HepG2 (cell line): ENCODE data around the gene ENPP7. TPM values are rescaled to one million over a fixed set of nuclear protein-coding genes. Genes with fewer than 3 reads are reported as not detected.

Experiments used
- AGO2 ChIP-seq: fragments of 200-400 bp; formaldehyde crosslinking; optimal IDR thresholded peaks from 2 replicates; pipeline ENCODE3; 2017; ENCODE audit warnings: mild to moderate bottlenecking, low read depth, low read length, moderate library complexity
- AKAP8 ChIP-seq: sonication (generic); formaldehyde crosslinking; IDR thresholded peaks from 2 replicates; pipeline ENCODE4 v1.5.1; 2020; ENCODE audit warnings: mild to moderate bottlenecking, missing genetic modification reagents
- ATF7 ChIP-seq, 2 experiments: fragments of 450-650 bp in 1 of 2; sonication (generic) in 1 of 2; formaldehyde crosslinking in 1 of 2; IDR thresholded peaks; 2 replicates each; pipeline versions ENCODE4 v1.4.0 to v1.6.1; 2016 to 2020; ENCODE audit warnings: antibody characterized with exemption in 1 of 2, mild to moderate bottlenecking in 1 of 2, missing genetic modification reagents in 1 of 2
- CCDC6 ChIP-seq: sonication (generic); formaldehyde crosslinking; IDR thresholded peaks from 2 replicates; pipeline ENCODE4 v1.8.1; 2022; ENCODE audit warnings: mild to moderate bottlenecking, missing genetic modification reagents, moderate library complexity
- DPF2 ChIP-seq: sonication (generic); formaldehyde crosslinking; IDR thresholded peaks from 2 replicates; pipeline ENCODE4 v1.4.0; 2020; ENCODE audit warnings: mild to moderate bottlenecking, low read depth, missing genetic modification reagents, borderline replicate concordance
- ERF ChIP-seq: IDR thresholded peaks from 2 replicates; pipeline ENCODE4 v1.6.1; 2018; ENCODE audit warnings: missing biosample characterization, missing genetic modification reagents
- FOXP1 ChIP-seq, 2 experiments: fragments of 450-650 bp in 1 of 2; IDR thresholded peaks; 2 replicates each; pipeline ENCODE4 v1.6.1; 2017 to 2018; ENCODE audit warnings: antibody characterized with exemption in 1 of 2
- GATA4 ChIP-seq: sonication (generic); IDR thresholded peaks from 2 replicates; pipeline ENCODE4 v1.6.1; 2016; ENCODE audit warnings: antibody characterized with exemption, low read depth, borderline replicate concordance
- GTF2F1 ChIP-seq: fragments of 150-350 bp; IDR thresholded peaks from 2 replicates; pipeline ENCODE4 v1.6.1; 2014; ENCODE audit warnings: low read length
- IKZF4 ChIP-seq: sonication (generic); formaldehyde crosslinking; IDR thresholded peaks from 2 replicates; pipeline ENCODE4 v1.5.1; 2020; ENCODE audit warnings: borderline replicate concordance, mild to moderate bottlenecking, low read depth, missing genetic modification reagents; ENCODE audit errors: not compliant biosample characterization
- KLF11 ChIP-seq: IDR thresholded peaks from 2 replicates; pipeline ENCODE4 v1.6.1; 2016; ENCODE audit warnings: missing compliant biosample characterization
- MTA1 ChIP-seq: sonication (generic); formaldehyde crosslinking; IDR thresholded peaks from 2 replicates; pipeline ENCODE4 v1.4.0; 2020; ENCODE audit warnings: missing genetic modification reagents, mild to moderate bottlenecking, borderline replicate concordance
- NFE2L1 ChIP-seq: sonication (generic); formaldehyde crosslinking; IDR thresholded peaks from 2 replicates; pipeline ENCODE4 v1.4.0; 2020; ENCODE audit warnings: missing genetic modification reagents, mild to moderate bottlenecking, borderline replicate concordance
- POLR2AphosphoS5 ChIP-seq: IDR thresholded peaks from 2 replicates; pipeline ENCODE4 v1.6.1; 2012; ENCODE audit warnings: low read depth, low read length
- REPIN1 ChIP-seq: sonication (generic); formaldehyde crosslinking; IDR thresholded peaks from 2 replicates; pipeline ENCODE4 v1.8.0; 2022; ENCODE audit warnings: missing genetic modification reagents, low read depth, mild to moderate bottlenecking, borderline replicate concordance
- RORA ChIP-seq: sonication (generic); formaldehyde crosslinking; IDR thresholded peaks from 2 replicates; pipeline ENCODE4 v1.5.0; 2020; ENCODE audit warnings: mild to moderate bottlenecking, missing genetic modification reagents, moderate library complexity
- TBP ChIP-seq: sonication (generic); formaldehyde crosslinking; IDR thresholded peaks from 2 replicates; pipeline ENCODE4 v1.5.0; 2020; ENCODE audit warnings: missing genetic modification reagents
- ZBTB7B ChIP-seq: sonication (generic); formaldehyde crosslinking; IDR thresholded peaks from 2 replicates; pipeline ENCODE4 v1.4.0; 2020; ENCODE audit warnings: missing genetic modification reagents
- ZC3H13 ChIP-seq: sonication (generic); formaldehyde crosslinking; IDR thresholded peaks from 2 replicates; pipeline ENCODE4 v1.8.1; 2023; ENCODE audit warnings: mild to moderate bottlenecking, missing genetic modification reagents, moderate library complexity
- ZNF256 ChIP-seq: sonication (generic); formaldehyde crosslinking; conservative IDR thresholded peaks from 2 replicates; pipeline ENCODE4 v1.4.0; 2020; ENCODE audit warnings: missing genetic modification reagents
- ZNF652 ChIP-seq: IDR thresholded peaks from 2 replicates; pipeline ENCODE4 v1.6.1; 2016; ENCODE audit warnings: low read depth, borderline replicate concordance
- ZNF709 ChIP-seq: sonication (generic); formaldehyde crosslinking; IDR thresholded peaks from 2 replicates; pipeline ENCODE4 v1.5.0; 2020; ENCODE audit warnings: mild to moderate bottlenecking, missing genetic modification reagents
- ZNF75D ChIP-seq: sonication (generic); formaldehyde crosslinking; IDR thresholded peaks from 2 replicates; pipeline ENCODE4 v1.8.1; 2023; ENCODE audit warnings: missing genetic modification reagents, mild to moderate bottlenecking, borderline replicate concordance
- ZNF83 ChIP-seq: sonication (generic); formaldehyde crosslinking; IDR thresholded peaks from 2 replicates; pipeline ENCODE4 v1.4.0; 2020; ENCODE audit warnings: missing genetic modification reagents, mild to moderate bottlenecking, borderline replicate concordance
- ZNF879 ChIP-seq: sonication (generic); formaldehyde crosslinking; IDR thresholded peaks from 2 replicates; pipeline ENCODE4 v1.8.1; 2023; ENCODE audit warnings: missing genetic modification reagents
- polyA plus RNA-seq, 8 experiments: library from polyadenylated mRNA; depleted of rRNA in 3 of 8; stranded (reverse) in 7 of 8; unstranded in 1 of 8; fragments of >200 nt; fragmentation: Illumina TruSeq in 4 of 8; extraction: Trizol in 4 of 8; gene quantifications; 2 replicates each; pipeline versions ENCODE4 v1.2.1 to v1.2.3, GENCODE V29; 2011 to 2016; ENCODE audit warnings: low read depth in 4 of 8, missing spikeins in 1 of 8, mixed read lengths in 1 of 8; ENCODE audit not compliant: insufficient read depth in 1 of 8
- total RNA-seq, 5 experiments: library from RNA; depleted of rRNA; stranded (reverse); fragments of >200 nt; fragmentation: Illumina TruSeq; extraction: Trizol; gene quantifications; 2 replicates each; pipeline ENCODE4 v1.2.3, GENCODE V29; 2016; ENCODE audit warnings: low read depth in 1 of 5
- TF ChIP-seq, protein P1 (sequence below): sonication (generic); formaldehyde crosslinking; IDR thresholded peaks from 2 replicates; pipeline ENCODE4 v1.8.1; 2023; ENCODE audit warnings: mild to moderate bottlenecking, inconsistent platforms, moderate library complexity, missing genetic modification reagents, borderline replicate concordance
- TF ChIP-seq, protein P2 (sequence below): sonication (generic); formaldehyde crosslinking; IDR thresholded peaks from 2 replicates; pipeline ENCODE4 v1.4.0; 2020; ENCODE audit warnings: mild to moderate bottlenecking, missing genetic modification reagents
- TF ChIP-seq, protein P3 (sequence below): sonication (generic); formaldehyde crosslinking; IDR thresholded peaks from 2 replicates; pipeline ENCODE4 v1.9.0; 2022; ENCODE audit warnings: missing genetic modification reagents, mild to moderate bottlenecking, borderline replicate concordance

ENPP7 gene
- total and polyA plus RNA-seq, 2 of the 13 experiments (the other 11 are each of a cell fraction or from before 2014, with no cell fraction given) = 1.1 to 2.2 TPM

DNA sequence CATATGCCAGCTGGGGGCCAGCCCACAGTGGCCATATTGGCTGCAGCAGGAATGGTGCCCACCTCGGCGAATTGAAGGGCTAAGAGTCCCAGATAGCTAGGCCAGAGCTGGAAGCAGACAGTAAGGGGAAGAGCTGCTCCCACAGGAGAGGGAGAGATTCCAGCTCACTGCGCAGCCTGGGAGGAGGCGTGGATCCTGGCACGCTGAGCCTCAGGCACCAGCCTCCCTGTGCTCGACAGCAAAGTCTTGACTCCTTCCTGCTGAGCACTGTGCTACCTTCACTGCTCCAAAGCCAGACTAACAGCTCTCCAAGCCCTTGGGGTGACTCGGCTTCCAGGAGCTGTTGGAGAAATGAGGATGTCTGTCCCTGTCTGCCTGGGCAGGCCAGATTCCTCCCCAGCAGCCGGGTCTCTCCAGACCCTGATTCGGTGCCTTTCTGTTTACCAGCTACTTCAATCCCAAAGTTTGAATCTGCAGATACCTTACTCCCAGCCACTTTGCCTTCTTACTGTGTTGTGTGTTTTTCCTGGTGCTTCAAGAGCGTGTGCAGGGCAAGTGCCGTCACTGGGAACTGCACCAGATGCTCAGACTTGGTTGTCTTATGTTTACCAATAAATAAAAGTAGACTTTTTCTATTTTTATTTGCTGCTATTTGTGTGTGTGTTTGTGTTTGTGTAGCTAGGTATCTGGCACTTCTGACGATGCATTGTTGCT, 56.3 kb downstream of the ENPP7 start (continued):
- TF ChIP-seq RORA (CRISPR knock-in tag) (no peak), KLF11 (CRISPR knock-in tag) (no peak), GTF2F1 (no peak), ATF7 (IDR thresholded peaks at IDR 0.05) (no peak), ATF7 (CRISPR knock-in tag; IDR thresholded peaks at IDR 0.05) (no peak), ZC3H13 (CRISPR knock-in tag) (peak; percentile 98), REPIN1 (CRISPR knock-in tag) (no peak), TBP (no peak), ZBTB7B (no peak), GATA4 (no peak), ZNF709 (no peak), IKZF4 (CRISPR knock-in tag) (no peak), ZNF879 (CRISPR knock-in tag) (no peak), ZNF652 (CRISPR knock-in tag) (no peak), FOXP1 (IDR thresholded peaks at IDR 0.05) (no peak), FOXP1 (CRISPR knock-in tag; IDR thresholded peaks at IDR 0.05) (no peak), CCDC6 (no peak), POLR2AphosphoS5 (peak; percentile 35; the same call in 1 of the 2 replicates), ERF (0 out of 2 replicates have a peak, but pooled peaks have one; percentile 16), AGO2 (peak; percentile 40), ZNF256 (CRISPR knock-in tag) (no peak), AKAP8 (CRISPR knock-in tag) (peak; percentile 96), MTA1 (CRISPR knock-in tag) (no peak), ZNF83 (CRISPR knock-in tag) (0 out of 2 replicates have a peak, but pooled peaks have one; percentile 64), DPF2 (CRISPR knock-in tag) (no peak), NFE2L1 (CRISPR knock-in tag) (no peak), ZNF75D (CRISPR knock-in tag) (no peak)
- TF ChIP-seq, protein P1, sequence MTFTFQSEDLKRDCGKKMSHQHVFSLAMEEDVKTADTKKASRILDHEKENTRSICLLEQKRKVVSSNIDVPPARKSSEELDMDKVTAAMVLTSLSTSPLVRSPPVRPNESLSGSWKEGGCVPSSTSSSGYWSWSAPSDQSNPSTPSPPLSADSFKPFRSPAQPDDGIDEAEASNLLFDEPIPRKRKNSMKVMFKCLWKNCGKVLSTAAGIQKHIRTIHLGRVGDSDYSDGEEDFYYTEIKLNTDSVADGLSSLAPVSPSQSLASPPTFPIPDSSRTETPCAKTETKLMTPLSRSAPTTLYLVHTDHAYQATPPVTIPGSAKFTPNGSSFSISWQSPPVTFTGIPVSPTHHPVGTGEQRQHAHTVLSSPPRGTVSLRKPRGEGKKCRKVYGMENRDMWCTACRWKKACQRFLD (CRISPR knock-in tag) = no peak
- TF ChIP-seq, protein P2, sequence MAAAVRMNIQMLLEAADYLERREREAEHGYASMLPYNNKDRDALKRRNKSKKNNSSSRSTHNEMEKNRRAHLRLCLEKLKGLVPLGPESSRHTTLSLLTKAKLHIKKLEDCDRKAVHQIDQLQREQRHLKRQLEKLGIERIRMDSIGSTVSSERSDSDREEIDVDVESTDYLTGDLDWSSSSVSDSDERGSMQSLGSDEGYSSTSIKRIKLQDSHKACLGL (CRISPR knock-in tag) = no peak
- TF ChIP-seq, protein P3, sequence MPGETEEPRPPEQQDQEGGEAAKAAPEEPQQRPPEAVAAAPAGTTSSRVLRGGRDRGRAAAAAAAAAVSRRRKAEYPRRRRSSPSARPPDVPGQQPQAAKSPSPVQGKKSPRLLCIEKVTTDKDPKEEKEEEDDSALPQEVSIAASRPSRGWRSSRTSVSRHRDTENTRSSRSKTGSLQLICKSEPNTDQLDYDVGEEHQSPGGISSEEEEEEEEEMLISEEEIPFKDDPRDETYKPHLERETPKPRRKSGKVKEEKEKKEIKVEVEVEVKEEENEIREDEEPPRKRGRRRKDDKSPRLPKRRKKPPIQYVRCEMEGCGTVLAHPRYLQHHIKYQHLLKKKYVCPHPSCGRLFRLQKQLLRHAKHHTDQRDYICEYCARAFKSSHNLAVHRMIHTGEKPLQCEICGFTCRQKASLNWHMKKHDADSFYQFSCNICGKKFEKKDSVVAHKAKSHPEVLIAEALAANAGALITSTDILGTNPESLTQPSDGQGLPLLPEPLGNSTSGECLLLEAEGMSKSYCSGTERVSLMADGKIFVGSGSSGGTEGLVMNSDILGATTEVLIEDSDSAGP (CRISPR knock-in tag) = no peak
